Keratinocyte (primary cell): ENCODE data around the gene FIBP. TPM values are rescaled to one million over a fixed set of nuclear protein-coding genes. Genes with fewer than 3 reads are reported as not detected.

Source experiments
- DNase-seq: peaks from one replicate; pipeline ENCODE4 v3.0.0-alpha.2; 2011; ENCODE audit warnings: low read depth, missing footprints, low spot score
- FAIRE-seq: peaks from 2 replicates; lab custom pipeline; 2011; peaks lifted over from hg19 to GRCh38; lab: Jason Lieb, UNC
- H2AFZ ChIP-seq: 2 replicates; pipeline ENCODE4 v1.6.0; 2012; ENCODE audit warnings: low read length, control low read depth, inconsistent platforms; ENCODE audit not compliant: control insufficient read depth
- H3K27ac ChIP-seq: 2 replicates; pipeline ENCODE4 v1.5.1; 2011; ENCODE audit warnings: low read length; ENCODE audit not compliant: control insufficient read depth, insufficient read depth
- H3K27me3 ChIP-seq: 3 replicates; pipeline ENCODE4 v1.6.0; 2011; ENCODE audit warnings: low read length; ENCODE audit not compliant: control insufficient read depth, insufficient read depth; ENCODE audit errors: extremely low read depth
- H3K36me3 ChIP-seq, 2 experiments: 2 replicates in 1 of 2; 3 replicates in 1 of 2; pipeline ENCODE4 v1.5.1; 2011; ENCODE audit warnings: low read length in 2 of 2, mild to moderate bottlenecking in 1 of 2; ENCODE audit not compliant: control insufficient read depth in 2 of 2, insufficient read depth in 2 of 2; ENCODE audit errors: extremely low read depth in 1 of 2
- H3K4me1 ChIP-seq: 3 replicates; pipeline ENCODE4 v1.5.1; 2011; ENCODE audit warnings: low read length; ENCODE audit not compliant: control insufficient read depth, insufficient read depth; ENCODE audit errors: extremely low read depth
- H3K4me2 ChIP-seq: 3 replicates; pipeline ENCODE4 v1.6.0; 2011; ENCODE audit warnings: low read depth, low read length; ENCODE audit not compliant: control insufficient read depth, insufficient read depth; ENCODE audit errors: extremely low read depth
- H3K4me3 ChIP-seq, 3 experiments: fragments of 200-600 bp in 1 of 3; sonication (generic) in 1 of 3; 2 replicates in 2 of 3; 3 replicates in 1 of 3; pipeline ENCODE4 v1.5.1; 2011 to 2016; ENCODE audit warnings: low read length in 3 of 3, mild to moderate bottlenecking in 3 of 3, control low read depth in 2 of 3, inconsistent platforms in 1 of 3, low read depth in 1 of 3, mixed read lengths in 1 of 3, mixed run types in 1 of 3, moderate library complexity in 1 of 3; ENCODE audit not compliant: control insufficient read depth in 2 of 3, insufficient read depth in 2 of 3; ENCODE audit errors: extremely low read depth in 1 of 3
- H3K79me2 ChIP-seq: 2 replicates; pipeline ENCODE4 v1.6.0; 2012; ENCODE audit warnings: low read length; ENCODE audit not compliant: control insufficient read depth, insufficient read depth
- H3K9ac ChIP-seq: 3 replicates; pipeline ENCODE4 v1.6.0; 2011; ENCODE audit warnings: low read length; ENCODE audit not compliant: control insufficient read depth, insufficient read depth; ENCODE audit errors: extremely low read depth
- H3K9me1 ChIP-seq: 3 replicates; pipeline ENCODE4 v1.6.0; 2011; ENCODE audit warnings: low read length; ENCODE audit not compliant: control insufficient read depth, insufficient read depth; ENCODE audit errors: extremely low read depth
- H3K9me3 ChIP-seq: 2 replicates; pipeline ENCODE4 v1.5.1; 2012; ENCODE audit warnings: low read depth, low read length; ENCODE audit not compliant: control insufficient read depth
- H4K20me1 ChIP-seq: 3 replicates; pipeline ENCODE4 v1.6.0; 2011; ENCODE audit warnings: low read length; ENCODE audit not compliant: control insufficient read depth, insufficient read depth; ENCODE audit errors: extremely low read depth
- EZH2 ChIP-seq: IDR thresholded peaks from one replicate; pipeline ENCODE4 v1.6.1; 2012; ENCODE audit warnings: inconsistent platforms, mild to moderate bottlenecking, low read length, moderate library complexity
- dilution Hi-C: fragments of 300-500 bp; cut with MboI; formaldehyde crosslinking; loops from one replicate; pipeline ENCODE4 v1.7.0; 2020; ENCODE audit warnings: low sequenced_read_pairs; ENCODE audit not compliant: extremely low pct_ligation_motif_present
- polyA plus RNA-seq, 5 experiments: library from polyadenylated mRNA; depleted of rRNA in 3 of 5; stranded (reverse) in 3 of 5; stranded (forward) in 1 of 5; unstranded in 1 of 5; fragments of >200 nt; gene quantifications; 1 replicate in 1 of 5; 2 replicates in 3 of 5; 3 replicates in 1 of 5; pipeline versions ENCODE4 v1.2.1 to v1.2.3, GENCODE V29; 2011 to 2012; ENCODE audit warnings: missing spikeins in 2 of 5, low read depth in 1 of 5, low replicate concordance in 1 of 5
- TF ChIP-seq, protein P1 (sequence below), 3 experiments: IDR thresholded peaks in 1 of 3; conservative IDR thresholded peaks in 1 of 3; optimal IDR thresholded peaks in 1 of 3; 2 replicates in 2 of 3; 3 replicates in 1 of 3; pipeline versions ENCODE3 to v1.5.1; 2011; ENCODE audit warnings: low read length in 3 of 3, mild to moderate bottlenecking in 3 of 3, moderate library complexity in 2 of 3, control low read depth in 1 of 3, inconsistent platforms in 1 of 3; ENCODE audit not compliant: insufficient read depth in 2 of 3; ENCODE audit errors: extremely low read depth in 1 of 3

FIBP gene
- polyA plus RNA-seq, 1 donor (not counting 4 experiments of a cell fraction or from before 2014, with no cell fraction given): 95.1 TPM

DNA sequence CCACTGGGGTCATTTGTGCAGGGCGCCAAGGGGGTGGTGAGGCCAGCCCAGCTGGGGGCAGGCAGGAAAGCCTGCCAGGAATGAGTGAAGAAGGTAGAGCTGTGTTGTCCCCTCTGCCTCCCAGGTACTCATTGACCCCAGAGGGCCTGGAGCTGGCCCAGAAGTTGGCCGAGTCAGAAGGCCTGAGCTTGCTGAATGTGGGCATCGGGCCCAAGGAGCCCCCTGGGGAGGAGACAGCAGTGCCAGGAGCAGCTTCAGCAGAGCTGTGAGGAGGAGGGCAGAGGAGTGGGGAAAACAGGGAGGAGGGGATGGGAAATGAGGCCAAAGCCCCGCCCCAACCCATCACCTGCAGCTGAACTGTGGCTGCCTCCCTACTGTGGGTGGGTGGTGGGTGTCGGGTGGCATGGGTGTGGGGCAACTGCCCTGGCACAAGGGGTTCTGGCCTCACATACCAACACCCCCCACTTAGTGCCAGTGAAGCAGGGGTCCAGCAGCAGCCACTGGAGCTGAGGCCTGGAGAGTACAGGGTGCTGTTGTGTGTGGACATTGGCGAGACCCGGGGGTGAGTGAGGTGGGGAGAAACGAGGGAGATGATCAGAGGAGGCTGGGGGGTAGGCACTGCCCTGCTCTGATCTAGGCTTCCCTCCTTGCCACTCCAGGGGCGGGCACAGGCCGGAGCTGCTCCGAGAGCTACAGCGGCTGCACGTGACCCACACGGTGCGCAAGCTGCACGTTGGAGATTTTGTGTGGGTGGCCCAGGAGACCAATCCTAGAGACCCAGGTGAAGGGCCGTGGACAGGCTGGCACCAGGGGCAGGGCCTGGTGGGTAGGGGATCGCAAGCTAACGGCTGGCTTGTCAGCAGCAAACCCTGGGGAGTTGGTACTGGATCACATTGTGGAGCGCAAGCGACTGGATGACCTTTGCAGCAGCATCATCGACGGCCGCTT is 25.1 kb downstream of the FIBP start:
- H3K9me3 ChIP-seq: no peaks in the 10 kb centered on the region
- no peak overlapping the region for H2AFZ ChIP-seq
- H3K79me2 ChIP-seq: peaks cover 29% of the 10 kb centered on the region
- no peaks in the 10 kb centered on the region for H4K20me1 ChIP-seq
- DNase-seq (no peak), FAIRE-seq (no peak)
- no peak overlapping the region for H3K9ac ChIP-seq
- dilution Hi-C loops: no loop called here
- no peaks in the 10 kb centered on the region for H3K9me1 ChIP-seq
- peaks cover 34 to 48% of the 10 kb centered on the region in 2 experiments for H3K36me3 ChIP-seq
- H3K4me1 ChIP-seq: peaks cover 18% of the 10 kb centered on the region
- no peak for TF ChIP-seq EZH2
- TF ChIP-seq, protein P1, sequence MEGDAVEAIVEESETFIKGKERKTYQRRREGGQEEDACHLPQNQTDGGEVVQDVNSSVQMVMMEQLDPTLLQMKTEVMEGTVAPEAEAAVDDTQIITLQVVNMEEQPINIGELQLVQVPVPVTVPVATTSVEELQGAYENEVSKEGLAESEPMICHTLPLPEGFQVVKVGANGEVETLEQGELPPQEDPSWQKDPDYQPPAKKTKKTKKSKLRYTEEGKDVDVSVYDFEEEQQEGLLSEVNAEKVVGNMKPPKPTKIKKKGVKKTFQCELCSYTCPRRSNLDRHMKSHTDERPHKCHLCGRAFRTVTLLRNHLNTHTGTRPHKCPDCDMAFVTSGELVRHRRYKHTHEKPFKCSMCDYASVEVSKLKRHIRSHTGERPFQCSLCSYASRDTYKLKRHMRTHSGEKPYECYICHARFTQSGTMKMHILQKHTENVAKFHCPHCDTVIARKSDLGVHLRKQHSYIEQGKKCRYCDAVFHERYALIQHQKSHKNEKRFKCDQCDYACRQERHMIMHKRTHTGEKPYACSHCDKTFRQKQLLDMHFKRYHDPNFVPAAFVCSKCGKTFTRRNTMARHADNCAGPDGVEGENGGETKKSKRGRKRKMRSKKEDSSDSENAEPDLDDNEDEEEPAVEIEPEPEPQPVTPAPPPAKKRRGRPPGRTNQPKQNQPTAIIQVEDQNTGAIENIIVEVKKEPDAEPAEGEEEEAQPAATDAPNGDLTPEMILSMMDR (optimal IDR thresholded peaks at IDR 0.05 in 1 of 3, IDR thresholded peaks at IDR 0.05 in 1 of 3, conservative IDR thresholded peaks at IDR 0.05 in 1 of 3; ENCODE audit: extremely low read depth in 1 of 3, insufficient read depth in 2 of 3, low read length in 3 of 3): no peak
- H3K4me2 ChIP-seq: no peak overlapping the region
- H3K27me3 ChIP-seq: no peaks in the 10 kb centered on the region
- H3K27ac ChIP-seq: no peak overlapping the region
- no peak overlapping the region for H3K4me3 ChIP-seq

DNA sequence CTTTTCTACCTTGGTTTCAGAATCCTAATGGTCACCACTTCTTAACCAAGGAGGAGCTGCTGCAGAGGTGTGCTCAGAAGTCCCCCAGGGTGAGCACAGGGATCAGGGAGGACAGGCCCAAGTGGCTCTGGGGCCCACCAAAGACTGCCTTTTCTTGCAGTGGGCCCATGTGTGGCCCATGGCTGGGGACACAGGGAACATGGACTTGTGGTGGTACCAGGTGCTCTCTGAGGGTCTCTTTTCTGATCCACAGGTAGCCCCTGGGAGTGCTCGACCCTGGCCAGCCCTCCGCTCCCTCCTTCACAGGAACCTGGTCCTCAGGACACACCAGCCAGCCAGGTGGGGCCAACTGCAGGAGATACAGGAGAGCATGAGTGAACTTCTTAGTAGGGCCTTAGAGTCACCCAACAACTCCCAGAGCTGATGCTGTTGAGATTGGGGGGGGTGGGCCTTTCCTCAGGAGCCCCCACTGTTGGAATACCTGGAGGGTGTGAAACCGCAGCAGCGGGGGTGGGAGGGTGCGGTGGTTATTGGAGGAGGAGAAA is 26.0 kb downstream of the FIBP start:
- no peak overlapping the region for H3K4me3 ChIP-seq
- dilution Hi-C loops: no loop called here
- DNase-seq (no peak), FAIRE-seq (no peak)
- H4K20me1 ChIP-seq: peaks cover 1% of the 10 kb centered on the region
- TF ChIP-seq, protein P1 (optimal IDR thresholded peaks at IDR 0.05 in 1 of 3, IDR thresholded peaks at IDR 0.05 in 1 of 3, conservative IDR thresholded peaks at IDR 0.05 in 1 of 3; ENCODE audit: extremely low read depth in 1 of 3, insufficient read depth in 2 of 3, low read length in 3 of 3): no peak
- no peak for TF ChIP-seq EZH2
- no peaks in the 10 kb centered on the region for H3K9me1 ChIP-seq
- H3K27ac ChIP-seq: no peak overlapping the region
- H3K4me2 ChIP-seq: peak overlapping the region; percentile 92
- H3K27me3 ChIP-seq: no peaks in the 10 kb centered on the region
- H2AFZ ChIP-seq: no peak overlapping the region
- no peak overlapping the region for H3K9ac ChIP-seq
- peaks cover 36% of the 10 kb centered on the region for H3K79me2 ChIP-seq
- peaks cover 18% of the 10 kb centered on the region for H3K4me1 ChIP-seq
- no peaks in the 10 kb centered on the region for H3K9me3 ChIP-seq
- H3K36me3 ChIP-seq: peaks cover 34 to 44% of the 10 kb centered on the region in 2 experiments
